ENCODE results near the gene MRPL39.
"Not testable (repeated sequence)": the region's sequence is repeated elsewhere in the genome, so short reads cannot be mapped to it uniquely, and the experiment has no call there.

The MRPL39 gene

GRCh38 chr21:25637851-25638659 is 30.8 kb upstream of the MRPL39 start:
- Histone ChIP-seq H3K9me3 (ENCODE audit: control insufficient read depth, low read length) (no peaks in the 10 kb centered on the region), H3K27me3 (replicated peaks; ENCODE audit: control insufficient read depth, insufficient read depth, low read length) (no peaks in the 10 kb centered on the region), H3K9ac (ENCODE audit: low read length) (peak overlapping the region; percentile 37), H3K4me3 (ENCODE audit: low read length) (peak overlapping the region; percentile 84), H3K36me3 (ENCODE audit: control insufficient read depth, insufficient read depth, low read length, severe bottlenecking) (no peaks in the 10 kb centered on the region), H3K4me1 (ENCODE audit: control insufficient read depth, insufficient read depth, low read length) (peaks cover 6% of the 10 kb centered on the region)
- DNase-seq (ENCODE audit: low read depth) = peak; percentile 31

DNA sequence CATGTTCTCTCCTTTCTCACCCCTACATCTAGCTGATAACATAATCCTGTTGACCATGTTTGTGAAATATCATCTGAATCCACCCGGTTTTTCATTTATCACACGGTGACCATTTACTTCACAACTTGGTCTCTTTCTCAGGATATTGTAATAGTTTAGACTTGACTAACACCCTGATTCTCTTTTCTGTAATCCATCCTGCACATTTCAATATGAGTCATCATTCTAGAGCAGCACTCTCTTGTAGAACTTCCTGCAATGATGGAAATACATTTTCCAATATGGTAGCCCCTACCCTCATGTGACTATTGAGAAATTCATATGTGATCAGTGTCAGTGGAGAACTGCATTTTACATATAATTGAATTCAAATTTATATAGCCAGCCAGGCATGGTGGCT is 29.4 kb upstream of the MRPL39 start:
- no peak overlapping the region for H3K9ac ChIP-seq (ENCODE audit: low read length)
- H3K27me3 ChIP-seq (replicated peaks; ENCODE audit: control insufficient read depth, insufficient read depth, low read length) = no peaks in the 10 kb centered on the region
- no peak for DNase-seq (ENCODE audit: low read depth)
- H3K36me3 ChIP-seq (ENCODE audit: control insufficient read depth, insufficient read depth, low read length, severe bottlenecking) = no peaks in the 10 kb centered on the region
- no peak overlapping the region for H3K4me3 ChIP-seq (ENCODE audit: low read length)
- H3K4me1 ChIP-seq (ENCODE audit: control insufficient read depth, insufficient read depth, low read length) = peaks cover 6% of the 10 kb centered on the region
- no peaks in the 10 kb centered on the region for H3K9me3 ChIP-seq (ENCODE audit: control insufficient read depth, low read length)

DNA sequence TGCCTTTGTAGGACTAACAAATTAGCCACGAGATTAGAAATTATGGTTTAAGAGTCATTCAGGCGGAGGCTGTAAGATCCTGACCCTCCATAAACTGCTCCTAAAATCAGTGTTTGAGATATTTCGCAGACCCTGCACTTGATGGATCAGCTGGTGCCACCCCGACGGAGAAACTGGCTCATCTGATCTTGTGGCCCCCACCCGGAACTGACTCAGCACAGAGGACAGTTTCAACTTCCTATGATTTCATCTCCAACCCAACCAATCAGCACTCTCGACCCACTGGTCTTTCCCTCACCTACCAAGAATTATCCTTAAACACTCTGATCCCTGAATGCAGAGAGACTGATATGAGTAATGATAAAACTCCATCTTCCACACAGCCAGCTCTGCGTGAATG is 28.0 kb upstream of the MRPL39 start:
- Histone ChIP-seq H3K4me3 (ENCODE audit: low read length) (no peak overlapping the region), H3K27me3 (replicated peaks; ENCODE audit: control insufficient read depth, insufficient read depth, low read length) (no peaks in the 10 kb centered on the region), H3K9ac (ENCODE audit: low read length) (no peak overlapping the region), H3K36me3 (ENCODE audit: control insufficient read depth, insufficient read depth, low read length, severe bottlenecking) (no peaks in the 10 kb centered on the region), H3K9me3 (ENCODE audit: control insufficient read depth, low read length) (no peaks in the 10 kb centered on the region), H3K4me1 (ENCODE audit: control insufficient read depth, insufficient read depth, low read length) (peaks cover 6% of the 10 kb centered on the region)
- no peak for DNase-seq (ENCODE audit: low read depth)

- Histone ChIP-seq H3K4me1 (ENCODE audit: control insufficient read depth, insufficient read depth, low read length) (no peaks in the 10 kb centered on the region), H3K9ac (ENCODE audit: low read length) (no peak overlapping the region), H3K9me3 (ENCODE audit: control insufficient read depth, low read length) (no peaks in the 10 kb centered on the region), H3K36me3 (ENCODE audit: control insufficient read depth, insufficient read depth, low read length, severe bottlenecking) (no peaks in the 10 kb centered on the region), H3K27me3 (replicated peaks; ENCODE audit: control insufficient read depth, insufficient read depth, low read length) (no peaks in the 10 kb centered on the region), H3K4me3 (ENCODE audit: low read length) (no peak overlapping the region)
- no peak for DNase-seq (ENCODE audit: low read depth)
These were observed 25.0 kb upstream of the MRPL39 start for GRCh38 chr21:25632296-25632695.

DNA sequence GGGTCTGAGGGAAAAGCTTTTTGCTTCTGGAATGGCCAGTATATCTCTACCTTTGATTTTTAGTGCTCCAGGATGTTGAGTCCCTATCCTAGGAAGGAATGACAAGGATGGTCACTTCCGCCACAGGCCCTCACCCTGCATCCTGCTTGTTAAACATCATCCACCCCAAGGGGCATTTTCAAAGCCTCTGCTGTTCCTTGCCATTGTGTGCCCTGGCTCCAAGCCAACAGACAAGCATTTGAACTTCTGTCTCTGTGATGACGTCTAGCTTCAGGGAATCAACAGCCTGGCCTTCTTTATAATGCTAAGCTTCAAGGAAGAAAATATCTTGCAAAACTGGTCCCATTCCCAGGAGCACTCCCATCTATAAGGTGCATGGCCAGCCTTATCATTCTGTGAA is 19.5 kb upstream of the MRPL39 start:
- no peak for DNase-seq (ENCODE audit: low read depth)
- no peaks in the 10 kb centered on the region for H3K4me1 ChIP-seq (ENCODE audit: control insufficient read depth, insufficient read depth, low read length)
- no peaks in the 10 kb centered on the region for H3K9me3 ChIP-seq (ENCODE audit: control insufficient read depth, low read length)
- no peaks in the 10 kb centered on the region for H3K36me3 ChIP-seq (ENCODE audit: control insufficient read depth, insufficient read depth, low read length, severe bottlenecking)
- H3K27me3 ChIP-seq (replicated peaks; ENCODE audit: control insufficient read depth, insufficient read depth, low read length) = no peaks in the 10 kb centered on the region
- H3K4me3 ChIP-seq (ENCODE audit: low read length) = no peak overlapping the region
- H3K9ac ChIP-seq (ENCODE audit: low read length) = no peak overlapping the region

GRCh38 chr21:25625776-25626555 is 18.7 kb upstream of the MRPL39 start:
- H3K27me3 ChIP-seq (replicated peaks; ENCODE audit: control insufficient read depth, insufficient read depth, low read length); H3K4me1 ChIP-seq (ENCODE audit: control insufficient read depth, insufficient read depth, low read length); H3K4me3 ChIP-seq (ENCODE audit: low read length); DNase-seq (ENCODE audit: low read depth); H3K9me3 ChIP-seq (ENCODE audit: control insufficient read depth, low read length); H3K36me3 ChIP-seq (ENCODE audit: control insufficient read depth, insufficient read depth, low read length, severe bottlenecking); H3K9ac ChIP-seq (ENCODE audit: low read length): not testable (repeated sequence)

GRCh38 chr21:25625036-25625435 is 17.8 kb upstream of the MRPL39 start:
- no peak for DNase-seq (ENCODE audit: low read depth)
- no peak overlapping the region for H3K9ac ChIP-seq (ENCODE audit: low read length)

DNA sequence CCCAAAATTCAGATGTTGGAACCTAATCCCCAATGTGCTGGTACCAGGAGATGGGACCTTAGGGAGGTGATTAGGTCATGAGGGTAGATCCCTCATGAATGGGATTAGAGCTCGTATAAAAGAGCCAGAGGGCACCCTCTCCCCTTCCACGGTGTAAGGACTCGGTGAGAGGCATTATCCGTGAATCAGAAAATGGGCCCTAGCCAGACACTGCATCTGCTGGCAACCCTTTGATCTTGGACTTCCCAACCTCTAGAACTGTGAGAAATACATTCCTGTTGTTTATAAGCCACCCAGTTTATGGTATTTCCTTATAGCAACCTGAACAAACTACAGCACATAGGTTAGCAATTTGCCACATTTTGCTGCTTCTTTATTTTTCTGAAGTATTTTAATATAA is 17.2 kb upstream of the MRPL39 start:
- H3K9me3 ChIP-seq (ENCODE audit: control insufficient read depth, low read length) = no peaks in the 10 kb centered on the region
- no peak overlapping the region for H3K4me3 ChIP-seq (ENCODE audit: low read length)
- no peaks in the 10 kb centered on the region for H3K36me3 ChIP-seq (ENCODE audit: control insufficient read depth, insufficient read depth, low read length, severe bottlenecking)
- no peaks in the 10 kb centered on the region for H3K4me1 ChIP-seq (ENCODE audit: control insufficient read depth, insufficient read depth, low read length)
- no peak overlapping the region for H3K9ac ChIP-seq (ENCODE audit: low read length)
- no peak for DNase-seq (ENCODE audit: low read depth)
- H3K27me3 ChIP-seq (replicated peaks; ENCODE audit: control insufficient read depth, insufficient read depth, low read length) = no peaks in the 10 kb centered on the region

More at GRCh38 chr21:25625036-25625435, 17.8 kb upstream of the MRPL39 start:
- no peaks in the 10 kb centered on the region for H3K4me1 ChIP-seq (ENCODE audit: control insufficient read depth, insufficient read depth, low read length)
- H3K27me3 ChIP-seq (replicated peaks; ENCODE audit: control insufficient read depth, insufficient read depth, low read length) = no peaks in the 10 kb centered on the region
- no peak overlapping the region for H3K4me3 ChIP-seq (ENCODE audit: low read length)
- H3K36me3 ChIP-seq (ENCODE audit: control insufficient read depth, insufficient read depth, low read length, severe bottlenecking) = no peaks in the 10 kb centered on the region
- no peaks in the 10 kb centered on the region for H3K9me3 ChIP-seq (ENCODE audit: control insufficient read depth, low read length)

DNA sequence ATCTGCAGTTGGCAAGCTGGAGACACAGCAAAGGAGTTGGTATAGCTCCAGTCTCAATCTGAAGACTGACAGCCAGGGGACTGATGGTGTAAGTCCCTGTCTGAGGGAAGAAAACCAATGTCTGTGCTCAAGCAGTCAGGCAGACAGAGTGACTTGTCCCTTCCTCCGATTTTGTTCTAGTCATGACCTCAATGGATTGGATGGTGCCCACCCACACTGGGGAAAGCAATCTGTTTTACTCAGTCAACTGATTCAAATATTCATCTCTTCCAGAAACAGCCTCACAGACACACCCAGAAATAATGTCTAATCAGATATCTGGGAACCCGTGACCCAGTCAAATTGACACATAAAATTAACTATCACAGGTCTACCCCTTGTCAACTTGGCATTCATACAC is 11.9 kb upstream of the MRPL39 start:
- Histone ChIP-seq H3K9me3 (ENCODE audit: control insufficient read depth, low read length) (no peaks in the 10 kb centered on the region), H3K4me1 (ENCODE audit: control insufficient read depth, insufficient read depth, low read length) (no peaks in the 10 kb centered on the region), H3K36me3 (ENCODE audit: control insufficient read depth, insufficient read depth, low read length, severe bottlenecking) (no peaks in the 10 kb centered on the region)

GRCh38 chr21:25615880-25616279 is 8.6 kb upstream of the MRPL39 start:
- no peak for DNase-seq (ENCODE audit: low read depth)
- H3K4me1 ChIP-seq (ENCODE audit: control insufficient read depth, insufficient read depth, low read length) = no peaks in the 10 kb centered on the region
- H3K9ac ChIP-seq (ENCODE audit: low read length) = no peak overlapping the region
- no peaks in the 10 kb centered on the region for H3K36me3 ChIP-seq (ENCODE audit: control insufficient read depth, insufficient read depth, low read length, severe bottlenecking)
- no peaks in the 10 kb centered on the region for H3K9me3 ChIP-seq (ENCODE audit: control insufficient read depth, low read length)
- no peak overlapping the region for H3K4me3 ChIP-seq (ENCODE audit: low read length)
- H3K27me3 ChIP-seq (replicated peaks; ENCODE audit: control insufficient read depth, insufficient read depth, low read length) = no peaks in the 10 kb centered on the region

More for the DNA sequence above, 11.9 kb upstream of the MRPL39 start:
- no peak overlapping the region for H3K4me3 ChIP-seq (ENCODE audit: low read length)
- no peak for DNase-seq (ENCODE audit: low read depth)
- no peaks in the 10 kb centered on the region for H3K27me3 ChIP-seq (replicated peaks; ENCODE audit: control insufficient read depth, insufficient read depth, low read length)
- H3K9ac ChIP-seq (ENCODE audit: low read length) = no peak overlapping the region

- Histone ChIP-seq H3K36me3 (ENCODE audit: control insufficient read depth, insufficient read depth, low read length, severe bottlenecking) (no peaks in the 10 kb centered on the region), H3K27me3 (replicated peaks; ENCODE audit: control insufficient read depth, insufficient read depth, low read length) (no peaks in the 10 kb centered on the region), H3K4me1 (ENCODE audit: control insufficient read depth, insufficient read depth, low read length) (no peaks in the 10 kb centered on the region), H3K9ac (ENCODE audit: low read length) (no peak overlapping the region), H3K9me3 (ENCODE audit: control insufficient read depth, low read length) (no peaks in the 10 kb centered on the region), H3K4me3 (ENCODE audit: low read length) (no peak overlapping the region)
- no peak for DNase-seq (ENCODE audit: low read depth)
These were observed 7.2 kb upstream of the MRPL39 start for GRCh38 chr21:25614441-25614840.
